Activated CD8-positive, alpha-beta memory T cell treated with anti-CD3 and anti-CD28 coated beads for 36 hours (primary cell): ENCODE results near the gene C1orf116. TPM values are rescaled to one million over a fixed set of nuclear protein-coding genes. Genes with fewer than 3 reads are reported as not detected.

Source experiments
- CTCF ChIA-PET: fragments of 350-600 bp; sonication (Branson Sonifier 250); formaldehyde crosslinking; loops from one replicate; lab custom pipeline; 2021; ENCODE audit warnings: antibody characterized with exemption; lab: Charles Lee
- POLR2A ChIA-PET: fragments of 350-600 bp; sonication (Branson Sonifier 250); formaldehyde crosslinking; loops from one replicate; lab custom pipeline; 2021; ENCODE audit warnings: antibody characterized with exemption; lab: Charles Lee
- total RNA-seq, 2 experiments: library from RNA; stranded (reverse); gene quantifications; one replicate each; pipeline ENCODE4 v1.2.3, GENCODE V29; 2021

Gene C1orf116
- total RNA-seq, 2 experiments from 2014 or later, result not detected

- ChIA-PET CTCF (no interaction called here), POLR2A (no interaction called here)
Measured at GRCh38 chr1:207026104-207026534, 6.4 kb downstream of the C1orf116 start.

GRCh38 chr1:207025146-207025880 is 7.2 kb downstream of the C1orf116 start:
- ChIA-PET CTCF (interaction anchor here (1.1 kb wide), 1 partner anchor 23 kb away, joined by 3 read pairs; no protein-coding TSS in a partner anchor), POLR2A (no interaction called here)

GRCh38 chr1:207024202-207025145 is 8.1 kb downstream of the C1orf116 start:
- ChIA-PET POLR2A (no interaction called here), CTCF (interaction anchor here (1.1 kb wide), 1 partner anchor 24 kb away, joined by 3 read pairs; no protein-coding TSS in a partner anchor)

- CTCF ChIA-PET, result interaction anchor here (1.0 kb wide), 1 partner anchor 27 kb away, joined by 4 read pairs; no protein-coding TSS in a partner anchor
- POLR2A ChIA-PET, result no interaction called here
Measured at GRCh38 chr1:207022996-207023679, 9.4 kb downstream of the C1orf116 start.

- POLR2A ChIA-PET, result interaction anchor here (0.5 kb wide), 1 partner anchor 1376 kb away, joined by 3 read pairs; no protein-coding TSS in a partner anchor
- CTCF ChIA-PET, result interaction anchor here (0.6 to 1.0 kb wide), 2 partner anchors 16 to 28 kb away, joined by 3 to 4 read pairs; no protein-coding TSS in a partner anchor
Measured at GRCh38 chr1:207021876-207022596, 10.5 kb downstream of the C1orf116 start.

- POLR2A ChIA-PET, result interaction anchor here (0.5 kb wide), 1 partner anchor 1375 kb away, joined by 3 read pairs; no protein-coding TSS in a partner anchor
- CTCF ChIA-PET, result interaction anchor here (0.6 kb wide), 1 partner anchor 16 kb away, joined by 3 read pairs; no protein-coding TSS in a partner anchor
Measured at GRCh38 chr1:207021139-207021861, 11.3 kb downstream of the C1orf116 start.

- CTCF ChIA-PET, result interaction anchor here (0.6 kb wide), 1 partner anchor 39 kb away, joined by 3 read pairs; no protein-coding TSS in a partner anchor
- POLR2A ChIA-PET, result no interaction called here
Measured at GRCh38 chr1:207020709-207021107, 11.8 kb downstream of the C1orf116 start.

- ChIA-PET CTCF (interaction anchor here (0.6 to 1.0 kb wide), 2 partner anchors 16 to 38 kb away, joined by 3 read pairs; no protein-coding TSS in a partner anchor), POLR2A (no interaction called here)
Measured at GRCh38 chr1:207020065-207020708, 12.4 kb downstream of the C1orf116 start.

GRCh38 chr1:207019661-207020060 is 12.9 kb downstream of the C1orf116 start:
- CTCF ChIA-PET, result interaction anchor here (1.0 kb wide), 1 partner anchor 15 kb away, joined by 3 read pairs; no protein-coding TSS in a partner anchor
- POLR2A ChIA-PET, result no interaction called here

- CTCF ChIA-PET, result interaction anchor here (1.0 kb wide), 1 partner anchor 15 kb away, joined by 3 read pairs; no protein-coding TSS in a partner anchor
- POLR2A ChIA-PET, result no interaction called here
Measured at GRCh38 chr1:207019161-207019560, 13.4 kb downstream of the C1orf116 start.

- POLR2A ChIA-PET, result no interaction called here
- CTCF ChIA-PET, result interaction anchor here (1.0 kb wide), 1 partner anchor 14 kb away, joined by 3 read pairs; no protein-coding TSS in a partner anchor
Measured at GRCh38 chr1:207018707-207019106, 13.8 kb downstream of the C1orf116 start.

- POLR2A ChIA-PET, result no interaction called here
- CTCF ChIA-PET, result no interaction called here
Measured at GRCh38 chr1:207017615-207018559, 14.7 kb downstream of the C1orf116 start.

- CTCF ChIA-PET, result no interaction called here
- POLR2A ChIA-PET, result no interaction called here
Measured at GRCh38 chr1:207015791-207016190, 16.8 kb downstream of the C1orf116 start.

- ChIA-PET CTCF (no interaction called here), POLR2A (no interaction called here)
Measured at GRCh38 chr1:207014728-207015127, 17.8 kb downstream of the C1orf116 start.

GRCh38 chr1:207013321-207014085 is 19.1 kb downstream of the C1orf116 start:
- ChIA-PET CTCF (no interaction called here), POLR2A (no interaction called here)
